HG03354 (cell line): ENCODE results near the gene SH3YL1.

Experiments used
- ATAC-seq: cut with Tn5 transposase; IDR thresholded peaks from one replicate; pipeline ENCODE4 v1.9.1; 2021; ENCODE audit warnings: mild to moderate bottlenecking; ENCODE audit not compliant: unreplicated experiment, poor library complexity, severe bottlenecking

Gene SH3YL1

DNA sequence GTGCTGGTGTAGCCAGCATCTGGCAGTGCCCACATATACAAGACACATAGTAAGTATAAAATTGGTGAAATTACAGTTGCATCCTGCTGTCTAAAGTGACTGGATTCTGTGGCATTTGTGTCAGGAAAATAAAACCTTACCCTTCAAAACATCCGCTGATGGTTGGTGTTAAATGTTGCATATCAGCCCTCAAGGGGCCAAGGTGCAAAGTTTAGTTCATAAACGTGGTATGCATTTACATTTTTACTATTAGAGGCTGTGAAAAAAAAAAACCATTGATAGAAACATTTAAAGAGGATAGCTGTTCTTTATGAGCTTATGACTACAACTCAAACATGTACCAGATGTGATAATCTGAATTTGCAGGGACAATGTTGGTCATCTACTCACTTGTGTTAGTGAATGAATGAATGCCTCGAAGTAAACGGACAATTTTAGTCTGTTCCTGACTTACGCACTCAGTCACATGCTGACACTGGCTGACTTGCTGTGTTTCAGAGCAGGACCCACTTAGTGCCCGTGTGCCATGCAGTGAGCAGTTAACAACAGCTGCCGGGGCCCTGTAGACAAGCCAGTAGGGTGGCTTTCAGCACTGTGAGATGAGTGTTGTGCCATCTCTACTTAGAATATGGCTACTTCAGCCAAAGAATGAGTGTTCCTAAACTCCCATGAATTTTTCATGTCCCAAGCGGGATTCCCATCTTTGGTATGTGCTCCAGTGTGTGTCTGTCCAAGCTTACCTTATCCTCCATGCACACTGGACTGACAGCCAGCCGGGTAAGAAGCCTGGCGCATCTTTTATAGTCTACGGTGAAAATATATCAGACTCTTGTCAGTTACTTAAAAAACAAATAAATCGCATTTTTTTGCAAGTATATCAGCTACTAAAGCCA, 18.8 kb upstream of the SH3YL1 start:
- no peak for ATAC-seq

DNA sequence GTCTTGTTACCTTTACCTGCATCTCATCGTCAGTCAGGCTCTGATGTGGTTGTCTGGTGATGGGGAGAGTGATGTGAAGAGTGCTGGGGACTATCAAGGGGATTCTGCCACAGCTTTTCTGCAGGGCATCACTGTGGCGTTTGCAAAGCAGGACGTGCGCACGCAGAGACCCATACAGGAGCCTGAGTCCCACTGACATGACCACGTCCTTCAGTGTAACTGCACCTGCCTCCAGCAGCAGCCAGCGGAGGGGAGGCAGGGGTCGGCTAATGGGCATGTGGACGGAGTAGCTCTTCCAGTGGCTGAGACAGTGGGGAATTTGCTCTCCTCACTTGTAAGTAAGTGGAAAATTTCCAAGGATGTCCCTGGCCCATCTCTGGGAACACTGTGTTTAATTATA, 17.5 kb upstream of the SH3YL1 start:
- ATAC-seq = no peak

DNA sequence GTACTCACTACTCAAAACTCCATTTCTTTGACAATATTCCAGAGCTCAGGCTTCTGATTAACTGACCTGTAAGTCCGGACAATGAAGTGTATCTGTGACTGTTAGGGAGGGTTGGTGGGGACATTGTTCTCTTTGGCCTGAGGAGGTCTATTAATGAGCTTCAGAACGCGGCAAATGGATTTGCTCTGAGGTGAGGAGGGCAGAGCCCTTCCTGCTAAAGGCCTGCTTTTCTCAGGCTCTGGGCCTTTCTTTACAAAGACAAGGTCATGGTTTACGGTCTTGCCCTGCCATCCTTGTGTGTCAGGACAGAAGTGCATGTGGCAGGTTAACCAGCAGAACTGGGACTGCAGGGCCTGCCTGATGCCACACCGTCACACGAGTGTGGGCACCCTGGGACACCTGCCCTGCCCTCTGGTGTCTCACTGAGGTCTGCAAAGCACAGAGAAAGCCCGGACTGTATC, 16.8 kb upstream of the SH3YL1 start:
- ATAC-seq = no peak

DNA sequence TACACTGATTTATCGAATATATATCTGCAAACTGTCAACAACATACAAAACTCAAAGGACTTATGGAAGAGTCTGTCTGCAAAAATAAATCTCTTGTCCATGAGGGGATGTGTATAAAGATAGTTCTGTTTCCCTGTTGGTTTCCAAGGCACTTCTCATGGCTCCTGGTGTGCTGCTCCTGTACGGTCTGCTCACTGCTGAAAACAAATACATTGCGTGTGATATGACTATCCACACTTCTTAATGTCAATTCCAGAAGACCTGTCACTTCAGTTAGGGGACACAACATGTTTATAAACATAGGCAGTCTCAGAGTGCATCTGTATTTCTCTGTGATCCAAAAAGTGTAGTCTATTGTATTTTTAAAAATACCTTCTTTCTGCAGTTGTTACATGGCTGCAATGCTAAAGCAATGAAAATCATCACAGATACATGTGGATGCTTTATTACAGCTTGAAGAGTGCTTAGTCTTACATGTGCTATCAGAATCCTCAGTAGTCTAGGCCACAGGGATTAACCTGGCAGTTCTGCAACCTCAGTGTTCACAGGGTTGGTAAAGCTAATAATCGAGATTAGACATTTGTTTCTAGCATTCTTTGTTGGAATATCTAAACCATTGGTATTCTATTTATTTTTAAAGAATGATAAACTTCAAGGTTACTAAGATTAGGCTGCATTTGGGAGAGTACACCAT, 16.3 kb upstream of the SH3YL1 start:
- ATAC-seq = no peak

- ATAC-seq = no peak
Measured at GRCh38 chr2:279366-279765, 15.5 kb upstream of the SH3YL1 start.

DNA sequence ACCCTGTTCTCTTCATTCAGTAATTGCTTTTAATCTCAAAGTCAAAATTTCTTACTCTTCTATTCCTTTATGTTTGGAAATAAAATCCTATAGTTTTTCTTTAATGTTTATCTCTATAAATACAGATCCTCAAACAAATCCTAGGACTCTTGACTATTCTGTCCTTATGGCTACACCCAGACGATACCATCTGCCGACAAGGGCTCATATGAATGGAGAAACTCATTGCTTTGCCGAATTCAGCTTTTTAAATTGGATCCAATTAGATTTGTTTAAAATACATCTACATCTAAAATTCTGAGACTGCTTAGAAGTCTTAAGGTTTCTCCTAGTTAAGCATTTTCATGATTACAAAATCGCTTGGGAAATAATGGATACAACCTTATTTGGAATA, 15.1 kb upstream of the SH3YL1 start:
- no peak for ATAC-seq

DNA sequence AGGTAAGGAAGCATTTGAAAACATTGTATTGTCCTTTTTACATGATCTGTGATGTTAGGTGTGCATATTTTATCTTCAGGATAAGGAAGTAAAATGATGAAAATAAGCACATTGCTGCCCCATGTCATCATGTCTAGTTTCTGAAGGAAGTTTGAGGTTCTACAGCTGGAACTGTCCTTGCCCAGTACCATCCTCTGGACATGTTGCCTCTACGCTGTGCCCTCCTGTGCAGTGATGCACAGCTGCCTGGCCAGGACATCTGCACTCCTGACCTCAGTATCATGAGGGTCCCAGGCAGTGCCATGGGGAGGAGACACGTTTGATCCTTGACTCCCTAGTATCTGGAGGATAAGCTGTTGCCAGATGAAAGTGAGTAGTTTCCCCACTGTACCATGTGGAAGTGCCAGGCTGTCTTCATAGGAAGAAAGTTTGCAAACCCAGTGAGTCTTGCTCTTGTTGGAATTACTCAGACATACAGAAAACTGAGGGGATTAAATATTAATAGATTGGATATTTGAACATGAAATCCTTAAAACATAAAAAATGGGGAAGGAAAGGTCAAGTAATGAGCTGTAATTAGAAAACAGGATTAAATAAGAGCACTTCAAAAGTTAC, 14.6 kb upstream of the SH3YL1 start:
- no peak for ATAC-seq

DNA sequence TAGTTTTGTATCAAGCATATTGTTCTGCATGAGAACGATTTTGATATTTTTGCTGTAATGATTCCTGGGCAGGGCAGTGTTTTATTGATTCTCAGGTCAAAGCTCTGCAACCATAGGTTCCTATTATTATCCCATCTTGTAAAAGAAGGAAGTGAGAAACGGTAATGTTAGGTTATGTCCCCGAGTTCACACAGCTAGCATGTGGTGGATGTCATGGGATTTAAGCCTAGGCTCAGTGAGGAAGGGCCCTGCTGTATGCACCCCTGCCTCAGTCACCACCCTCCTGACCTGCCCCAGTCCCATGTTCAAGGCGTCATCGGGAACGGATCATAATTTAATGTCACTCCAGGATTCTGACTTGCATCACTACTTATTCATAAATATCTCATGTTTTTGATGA, 11.6 kb upstream of the SH3YL1 start:
- ATAC-seq = peak; percentile 87

DNA sequence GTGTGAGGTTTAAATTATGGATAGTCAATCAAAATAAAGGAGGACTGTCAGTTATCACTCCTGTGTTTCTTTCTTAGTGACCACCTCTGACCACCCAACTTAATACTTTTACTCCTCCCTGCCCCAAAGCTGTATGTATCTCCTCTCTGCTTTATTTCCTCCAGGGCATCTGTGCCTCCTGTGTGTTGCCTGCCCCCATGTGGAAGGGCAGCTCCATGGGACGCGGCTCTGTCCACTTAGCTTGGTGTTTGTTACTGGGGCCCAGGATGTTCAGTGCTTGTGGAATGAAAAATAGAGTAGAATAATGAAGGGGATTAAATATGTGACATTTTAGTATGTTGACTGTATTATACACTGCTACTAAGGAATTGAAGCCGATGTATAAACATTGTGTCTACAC, 10.7 kb upstream of the SH3YL1 start:
- ATAC-seq = no peak

GRCh38 chr2:273333-273732, 9.5 kb upstream of the SH3YL1 start:
- no peak for ATAC-seq

- ATAC-seq = no peak
Measured at GRCh38 chr2:271917-272316, 8.1 kb upstream of the SH3YL1 start.

- ATAC-seq = no peak
Measured at GRCh38 chr2:270861-271260, 7.0 kb upstream of the SH3YL1 start.

DNA sequence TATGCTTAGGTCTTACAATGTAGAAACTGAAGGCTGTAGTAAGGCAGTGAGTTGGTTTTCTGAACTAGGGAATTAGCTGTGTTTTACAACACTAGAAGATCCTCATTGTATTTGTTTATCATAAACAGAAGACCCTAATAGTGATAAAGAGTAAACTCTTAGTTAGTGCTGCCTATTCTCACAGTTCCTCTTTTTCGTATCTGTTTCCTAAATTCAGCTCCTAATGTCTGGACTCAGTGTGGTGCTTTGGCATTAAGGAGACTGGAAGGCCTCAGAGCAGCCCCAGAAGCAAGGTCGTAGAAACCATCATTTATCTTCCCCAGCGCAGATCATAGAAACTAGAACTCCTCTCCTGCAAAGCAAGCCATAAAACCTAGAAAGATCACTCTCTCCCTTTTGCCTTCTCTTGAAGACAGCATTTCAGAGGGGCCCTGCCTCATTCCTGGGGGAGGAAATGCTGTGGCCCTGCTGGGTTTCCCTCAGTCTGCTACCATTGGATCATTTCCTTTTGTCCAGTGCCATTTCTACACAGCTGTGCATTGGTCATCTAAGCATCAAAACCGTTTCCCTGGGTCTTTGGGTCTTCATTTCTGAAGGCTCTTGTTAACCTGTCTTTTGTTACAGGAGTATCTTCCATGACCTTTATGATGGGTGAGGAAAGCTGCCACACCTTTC, 5.7 kb upstream of the SH3YL1 start:
- ATAC-seq = no peak

- ATAC-seq = no peak
Measured at GRCh38 chr2:268323-268722, 4.5 kb upstream of the SH3YL1 start.

- peak; percentile 87 for ATAC-seq
Measured at GRCh38 chr2:264493-265468, 949 bp upstream of the SH3YL1 start, which contains the start of gene ACP1. Gene ACP1, plus strand, starts transcription at chr2:264947. Its CDS starts 18 bp downstream, at chr2:264965.

DNA sequence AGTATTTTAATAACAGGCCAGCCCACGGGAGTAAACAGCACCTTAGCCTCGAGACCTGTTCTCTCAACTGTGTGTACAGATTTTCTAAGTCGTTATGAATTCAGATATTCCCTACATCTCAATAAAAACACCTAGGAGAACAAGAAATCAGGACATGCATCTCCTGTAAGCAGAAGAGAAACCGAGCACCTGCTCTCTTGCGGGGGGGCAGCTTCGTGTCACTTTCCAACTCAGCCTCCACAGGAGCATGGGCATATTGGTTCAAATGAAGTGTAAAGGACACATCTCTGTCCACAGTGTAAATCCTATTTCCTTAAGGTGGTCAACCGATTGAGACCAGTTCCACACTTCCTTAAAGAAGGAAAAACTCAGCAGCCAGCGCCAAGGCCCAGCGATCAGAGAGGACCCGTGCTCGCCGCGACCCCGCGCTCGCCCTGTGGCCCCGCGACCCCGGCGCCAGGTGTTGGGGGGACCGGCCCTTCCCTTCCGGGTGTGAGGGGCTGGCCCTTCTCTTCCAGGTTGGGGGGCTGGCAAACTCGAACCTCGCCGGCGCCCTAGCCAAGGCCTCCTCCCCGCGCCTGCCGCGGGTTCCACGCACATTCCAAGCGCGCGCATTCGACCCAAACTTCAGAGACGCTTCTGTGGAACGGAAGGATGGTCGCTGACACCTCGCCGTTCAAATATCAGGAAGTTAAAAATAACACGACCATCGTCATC, 652 bp downstream of the SH3YL1 start:
- no peak for ATAC-seq

GRCh38 chr2:262117-262516, 1.7 kb downstream of the SH3YL1 start:
- ATAC-seq = no peak

DNA sequence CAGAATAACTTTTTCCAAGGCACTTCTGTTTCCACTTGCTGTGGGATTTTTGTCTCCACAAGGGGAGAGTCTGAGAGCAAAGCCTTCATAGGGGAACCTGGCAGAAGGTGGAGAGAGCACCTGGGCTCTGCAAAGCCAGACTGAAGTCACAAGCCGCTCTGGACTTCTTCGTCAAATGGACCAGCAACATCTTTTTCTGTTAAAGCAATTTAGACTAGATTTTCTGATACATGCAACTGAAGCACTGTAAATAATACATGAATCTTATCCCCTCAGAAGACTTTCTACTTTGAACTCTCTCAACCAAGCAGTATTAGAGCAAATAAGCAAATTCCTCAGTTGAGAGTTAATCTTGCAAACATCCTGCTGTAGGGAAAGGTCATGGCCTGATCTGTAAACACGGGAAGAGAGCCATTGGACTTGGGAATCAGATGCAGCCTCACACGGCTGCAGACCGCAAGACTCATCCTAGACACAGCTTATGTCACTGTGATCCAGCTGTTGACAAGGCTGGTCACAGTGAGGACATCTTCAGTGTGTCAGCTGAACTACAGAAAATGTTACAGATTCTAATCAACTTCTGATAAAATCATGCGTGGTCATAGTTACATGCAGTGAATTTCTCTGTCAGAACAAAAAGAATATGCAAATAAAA, 3.2 kb downstream of the SH3YL1 start:
- no peak for ATAC-seq
